Psoas muscle (tissue), 8 donors: ENCODE data around the gene SRPRA. TPM values are rescaled to one million over a fixed set of nuclear protein-coding genes. Genes with fewer than 3 reads are reported as not detected.
A peak's percentile ranks its signal among the peaks of the same experiment; 100 is the strongest.

Experiments
- ATAC-seq, 4 donors: fragments of 200-7000 bp; cut with Tn5 transposase; one replicate each; pipeline ENCODE4 v1.9.1; 2020; ENCODE audit warnings: moderate library complexity in 3 of 4, mild to moderate bottlenecking in 2 of 4
- DNase-seq, 2 donors: peaks; one replicate each; pipeline ENCODE4 v3.0.0-alpha.2; 2020
- H3K27ac ChIP-seq: fragments of 200-600 bp; one replicate; pipeline ENCODE4 v1.8.0; 2022
- H3K27me3 ChIP-seq, 3 donors: fragments of 200-600 bp in 1 of 3; one replicate each; pipeline versions ENCODE4 v1.6.1 to v1.8.0; 2013 to 2022; ENCODE audit warnings: low read length in 2 of 3, mild to moderate bottlenecking in 2 of 3, moderate library complexity in 1 of 3; ENCODE audit not compliant: insufficient read depth in 3 of 3
- H3K36me3 ChIP-seq, 2 donors: fragments of 200-600 bp in 1 of 2; one replicate each; pipeline versions ENCODE4 v1.6.1 to v1.8.0; 2013 to 2022; ENCODE audit warnings: low read depth in 1 of 2, mild to moderate bottlenecking in 1 of 2, moderate library complexity in 1 of 2; ENCODE audit not compliant: insufficient read depth in 1 of 2
- H3K4me1 ChIP-seq: fragments of 200-600 bp; one replicate; pipeline ENCODE4 v1.8.0; 2022
- H3K4me3 ChIP-seq: fragments of 200-600 bp; one replicate; pipeline ENCODE4 v1.8.0; 2022; ENCODE audit warnings: mild to moderate bottlenecking
- H3K9me3 ChIP-seq: fragments of 200-600 bp; one replicate; pipeline ENCODE4 v1.8.0; 2022
- WGBS, 3 donors: extraction: QIAGEN DNeasy Blood & Tissue Kit; methylation state at CpG; one replicate each; pipeline versions ENCODE4 v1.1.6 to v1.1.7; 2013; 5-methylcytosine and 5-hydroxymethylcytosine counted together
- intact Hi-C, 2 donors: fragments of 100-400 bp; cut with DNase I; formaldehyde crosslinking; loops; one replicate each; pipeline versions ENCODE4 v1.11.0 to v1.14.2; 2022
- polyA plus RNA-seq, 3 donors: library from polyadenylated mRNA; stranded (reverse); fragments of 200-250 nt; gene quantifications; one replicate each; pipeline ENCODE4 v1.2.3, GENCODE V29; 2013
- total RNA-seq, 4 donors: library from RNA; stranded (reverse); fragmentation: NEBNext Ultra II Directional in 2 of 4; extraction: Animal tissue kit (Norgen Biotek cat#: 25700) in 2 of 4; gene quantifications; one replicate each; pipeline versions ENCODE4 v1.2.1 to v1.2.4, GENCODE V29; 2021 to 2023
- TF ChIP-seq, protein P1 (sequence below): fragments of 200-600 bp; IDR thresholded peaks from one replicate; pipeline ENCODE4 v1.8.0; 2022; ENCODE audit warnings: antibody characterized with exemption
- donor health status: healthy with polysubstance abuse.
- donor health status: DM: no; HTN: no; CAD: no; lungs with moderate emphysema.
- donor health status: Bipolar disorder and iron deficiency.
- donor health status: healthy.
- donor health status: DM: yes; HTN: yes; CAD: no.
- donor health status: DM: no; HTN: no; CAD: no.
- donor health status: DM: no; HTN: no; CAD: no.
- donor health status: DM: yes; HTN: yes; CAD: no.

The SRPRA gene
- total and polyA plus RNA-seq, 7 donors: 48.7 to 105 (median 74.2) TPM

GRCh38 chr11:126231725-126232459 is 36.8 kb downstream of the SRPRA start:
- H3K27me3 ChIP-seq: no peaks in the 10 kb centered on the region
- peak overlapping the region; percentile 1 for H3K27ac ChIP-seq
- DNase-seq: no peak
- intact Hi-C loops: no loop called here
- H3K4me3 ChIP-seq: no peak overlapping the region
- peaks cover 15% of the 10 kb centered on the region for H3K4me1 ChIP-seq
- no peaks in the 10 kb centered on the region for H3K9me3 ChIP-seq
- TF ChIP-seq, protein P1, sequence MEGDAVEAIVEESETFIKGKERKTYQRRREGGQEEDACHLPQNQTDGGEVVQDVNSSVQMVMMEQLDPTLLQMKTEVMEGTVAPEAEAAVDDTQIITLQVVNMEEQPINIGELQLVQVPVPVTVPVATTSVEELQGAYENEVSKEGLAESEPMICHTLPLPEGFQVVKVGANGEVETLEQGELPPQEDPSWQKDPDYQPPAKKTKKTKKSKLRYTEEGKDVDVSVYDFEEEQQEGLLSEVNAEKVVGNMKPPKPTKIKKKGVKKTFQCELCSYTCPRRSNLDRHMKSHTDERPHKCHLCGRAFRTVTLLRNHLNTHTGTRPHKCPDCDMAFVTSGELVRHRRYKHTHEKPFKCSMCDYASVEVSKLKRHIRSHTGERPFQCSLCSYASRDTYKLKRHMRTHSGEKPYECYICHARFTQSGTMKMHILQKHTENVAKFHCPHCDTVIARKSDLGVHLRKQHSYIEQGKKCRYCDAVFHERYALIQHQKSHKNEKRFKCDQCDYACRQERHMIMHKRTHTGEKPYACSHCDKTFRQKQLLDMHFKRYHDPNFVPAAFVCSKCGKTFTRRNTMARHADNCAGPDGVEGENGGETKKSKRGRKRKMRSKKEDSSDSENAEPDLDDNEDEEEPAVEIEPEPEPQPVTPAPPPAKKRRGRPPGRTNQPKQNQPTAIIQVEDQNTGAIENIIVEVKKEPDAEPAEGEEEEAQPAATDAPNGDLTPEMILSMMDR: no peak
- 31 to 44% (median 33%) methylated on average over 6 of the region's 6 CpGs for WGBS, 3 donors
- peak; percentile 42 to 78 (median 58) for ATAC-seq
- peaks cover 3 to 43% of the 10 kb centered on the region in 2 donors for H3K36me3 ChIP-seq

DNA sequence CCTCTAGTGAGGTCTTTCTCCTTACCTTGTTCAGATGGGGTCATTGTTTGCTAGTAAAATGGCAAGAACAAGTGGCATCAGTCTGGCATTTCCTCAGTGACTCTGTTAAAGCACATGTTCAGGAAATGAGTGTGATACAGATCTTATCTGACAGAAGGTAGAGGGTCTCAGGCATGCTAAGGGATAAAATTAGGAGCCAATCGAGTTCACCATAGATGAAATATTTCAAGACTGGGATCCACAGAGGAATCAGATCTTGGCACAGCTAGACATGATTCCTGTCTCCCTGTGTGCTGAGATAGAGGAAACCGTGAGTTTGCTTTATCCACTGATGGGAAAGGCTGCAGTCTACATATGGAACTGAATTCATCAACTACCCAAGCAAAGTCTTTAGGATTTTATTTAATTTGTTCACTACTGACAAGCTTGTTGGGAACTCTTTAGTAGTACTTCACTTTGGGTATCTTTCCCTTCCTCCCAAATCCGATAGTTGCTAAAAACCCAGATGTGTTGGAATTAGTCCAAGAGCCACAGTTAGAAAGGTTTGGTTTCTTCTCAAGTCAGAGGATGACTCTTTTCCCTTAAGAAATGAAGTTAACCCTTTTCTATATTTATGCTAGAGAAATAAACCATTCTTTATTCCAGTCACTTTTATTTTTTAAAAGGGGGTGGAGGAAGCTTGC is 38.7 kb downstream of the SRPRA start:
- H3K36me3 ChIP-seq: peaks cover 3 to 27% of the 10 kb centered on the region in 2 donors
- H3K4me1 ChIP-seq: peaks cover 15% of the 10 kb centered on the region
- H3K4me3 ChIP-seq: no peak overlapping the region
- no peak overlapping the region for H3K27ac ChIP-seq
- H3K9me3 ChIP-seq: no peaks in the 10 kb centered on the region
- no peak for ATAC-seq
- H3K27me3 ChIP-seq: no peaks in the 10 kb centered on the region
- DNase-seq: no peak
- intact Hi-C loops: no loop called here
- TF ChIP-seq, protein P1: no peak
- WGBS, 3 donors: 45 to 49% (median 46%) methylated on average over 3 of the region's 3 CpGs

- intact Hi-C loops: no loop called here
- H3K36me3 ChIP-seq: peaks cover 3 to 20% of the 10 kb centered on the region in 2 donors
- no peak overlapping the region for H3K4me3 ChIP-seq
- TF ChIP-seq, protein P1: no peak
- WGBS, 3 donors: 95 to 99% (median 96%) methylated on average over 9 to 11 of the region's 15 CpGs
- ATAC-seq (no peak), DNase-seq (no peak)
- no peaks in the 10 kb centered on the region for H3K27me3 ChIP-seq
- no peaks in the 10 kb centered on the region for H3K9me3 ChIP-seq
- no peak overlapping the region for H3K27ac ChIP-seq
- peaks cover 5% of the 10 kb centered on the region for H3K4me1 ChIP-seq
These were observed 42.2 kb downstream of the SRPRA start for GRCh38 chr11:126226334-126227084.

DNA sequence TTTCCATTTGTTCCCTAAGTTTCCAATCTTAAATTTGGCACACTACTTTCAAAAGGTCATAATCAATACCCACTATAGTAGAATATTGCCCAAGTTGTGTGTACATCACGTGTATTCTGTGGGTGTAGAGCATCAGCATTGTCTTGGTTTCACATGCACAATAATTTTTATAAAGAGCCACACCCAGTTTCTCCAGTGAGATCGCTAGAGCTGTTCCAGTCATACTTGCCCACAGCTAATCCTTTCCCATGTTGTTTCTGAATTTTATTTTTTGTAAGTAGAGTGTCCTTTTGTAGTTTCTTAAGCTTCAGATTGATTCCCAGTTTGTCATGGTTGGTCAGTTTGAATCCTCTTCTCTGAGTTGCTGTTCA is 43.4 kb downstream of the SRPRA start:
- H3K4me3 ChIP-seq: no peak overlapping the region
- TF ChIP-seq, protein P1: no peak
- WGBS, 3 donors: 65 to 88% (median 73%) methylated on average over 2 of the region's 2 CpGs
- no peaks in the 10 kb centered on the region for H3K9me3 ChIP-seq
- H3K4me1 ChIP-seq: no peaks in the 10 kb centered on the region
- DNase-seq (no peak), ATAC-seq (no peak)
- no peak overlapping the region for H3K27ac ChIP-seq
- intact Hi-C loops: no loop called here
- H3K27me3 ChIP-seq: no peaks in the 10 kb centered on the region
- H3K36me3 ChIP-seq: peaks cover 3 to 16% of the 10 kb centered on the region in 2 donors
